WTC11 (cell line): ENCODE results near the gene MYO16.

Experiments used
- FOXK1 ChIP-seq: sonication (generic); formaldehyde crosslinking; IDR thresholded peaks from 2 replicates; pipeline ENCODE4 v1.8.0; 2022; ENCODE audit warnings: mild to moderate bottlenecking, moderate library complexity, missing genetic modification reagents
- NFE2L1 ChIP-seq: sonication (generic); formaldehyde crosslinking; IDR thresholded peaks from 2 replicates; pipeline ENCODE4 v1.8.1; 2023; ENCODE audit warnings: missing genetic modification reagents
- SMAD4 ChIP-seq: sonication (generic); formaldehyde crosslinking; IDR thresholded peaks from 2 replicates; pipeline ENCODE4 v1.8.0; 2022; ENCODE audit warnings: mild to moderate bottlenecking, missing genetic modification reagents
- TCF7 ChIP-seq: sonication (generic); formaldehyde crosslinking; IDR thresholded peaks from 2 replicates; pipeline ENCODE4 v1.8.0; 2022; ENCODE audit warnings: mild to moderate bottlenecking, low read depth, missing genetic modification reagents, moderate library complexity
- TEAD4 ChIP-seq: sonication (generic); formaldehyde crosslinking; IDR thresholded peaks from 2 replicates; pipeline ENCODE4 v1.8.0; 2022; ENCODE audit warnings: mild to moderate bottlenecking, missing genetic modification reagents
- ZNF138 ChIP-seq: sonication (generic); formaldehyde crosslinking; conservative IDR thresholded peaks from 2 replicates; pipeline ENCODE4 v1.8.1; 2022; ENCODE audit warnings: mild to moderate bottlenecking, moderate library complexity, missing genetic modification reagents
- TF ChIP-seq, protein P1 (sequence below): fragments of 250-450 bp; sonication (Bioruptor Pico); IDR thresholded peaks from 2 replicates; pipeline ENCODE4 v1.9.0; 2021; ENCODE audit warnings: mild to moderate bottlenecking, borderline replicate concordance
- TF ChIP-seq, protein P2 (sequence below): fragments of 200-600 bp; IDR thresholded peaks from 2 replicates; pipeline ENCODE4 v1.8.0; 2022; ENCODE audit warnings: antibody characterized with exemption
- TF ChIP-seq, protein P3 (sequence below): sonication (generic); formaldehyde crosslinking; IDR thresholded peaks from 2 replicates; pipeline ENCODE4 v1.8.1; 2023; ENCODE audit warnings: mild to moderate bottlenecking, missing genetic modification reagents, moderate library complexity
- TF ChIP-seq, protein P4 (sequence below): fragments of 250-450 bp; sonication (Bioruptor Pico); IDR thresholded peaks from 2 replicates; pipeline ENCODE4 v1.9.0; 2021; ENCODE audit warnings: mild to moderate bottlenecking

DNA sequence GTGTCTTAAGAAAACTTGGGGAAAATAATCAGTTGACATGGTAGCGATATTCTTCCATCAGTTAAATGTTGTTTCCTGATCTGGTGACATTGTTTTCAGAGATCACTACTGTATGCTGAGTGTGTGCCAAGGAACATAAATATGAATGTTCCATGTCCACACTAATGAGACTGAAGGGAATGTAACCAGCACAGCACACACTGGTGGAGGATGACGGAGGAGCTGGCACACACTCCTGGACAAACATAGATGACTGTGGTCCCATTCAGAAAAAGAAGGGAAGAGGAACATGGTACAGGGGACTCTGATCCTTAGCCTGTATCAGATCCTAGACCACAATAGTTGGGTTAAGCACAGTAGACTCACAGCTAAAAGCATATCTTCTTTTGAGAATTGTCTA lies 574.8 kb downstream of the MYO16 start:
- TF ChIP-seq TCF7, result no peak
- TF ChIP-seq, protein P1, sequence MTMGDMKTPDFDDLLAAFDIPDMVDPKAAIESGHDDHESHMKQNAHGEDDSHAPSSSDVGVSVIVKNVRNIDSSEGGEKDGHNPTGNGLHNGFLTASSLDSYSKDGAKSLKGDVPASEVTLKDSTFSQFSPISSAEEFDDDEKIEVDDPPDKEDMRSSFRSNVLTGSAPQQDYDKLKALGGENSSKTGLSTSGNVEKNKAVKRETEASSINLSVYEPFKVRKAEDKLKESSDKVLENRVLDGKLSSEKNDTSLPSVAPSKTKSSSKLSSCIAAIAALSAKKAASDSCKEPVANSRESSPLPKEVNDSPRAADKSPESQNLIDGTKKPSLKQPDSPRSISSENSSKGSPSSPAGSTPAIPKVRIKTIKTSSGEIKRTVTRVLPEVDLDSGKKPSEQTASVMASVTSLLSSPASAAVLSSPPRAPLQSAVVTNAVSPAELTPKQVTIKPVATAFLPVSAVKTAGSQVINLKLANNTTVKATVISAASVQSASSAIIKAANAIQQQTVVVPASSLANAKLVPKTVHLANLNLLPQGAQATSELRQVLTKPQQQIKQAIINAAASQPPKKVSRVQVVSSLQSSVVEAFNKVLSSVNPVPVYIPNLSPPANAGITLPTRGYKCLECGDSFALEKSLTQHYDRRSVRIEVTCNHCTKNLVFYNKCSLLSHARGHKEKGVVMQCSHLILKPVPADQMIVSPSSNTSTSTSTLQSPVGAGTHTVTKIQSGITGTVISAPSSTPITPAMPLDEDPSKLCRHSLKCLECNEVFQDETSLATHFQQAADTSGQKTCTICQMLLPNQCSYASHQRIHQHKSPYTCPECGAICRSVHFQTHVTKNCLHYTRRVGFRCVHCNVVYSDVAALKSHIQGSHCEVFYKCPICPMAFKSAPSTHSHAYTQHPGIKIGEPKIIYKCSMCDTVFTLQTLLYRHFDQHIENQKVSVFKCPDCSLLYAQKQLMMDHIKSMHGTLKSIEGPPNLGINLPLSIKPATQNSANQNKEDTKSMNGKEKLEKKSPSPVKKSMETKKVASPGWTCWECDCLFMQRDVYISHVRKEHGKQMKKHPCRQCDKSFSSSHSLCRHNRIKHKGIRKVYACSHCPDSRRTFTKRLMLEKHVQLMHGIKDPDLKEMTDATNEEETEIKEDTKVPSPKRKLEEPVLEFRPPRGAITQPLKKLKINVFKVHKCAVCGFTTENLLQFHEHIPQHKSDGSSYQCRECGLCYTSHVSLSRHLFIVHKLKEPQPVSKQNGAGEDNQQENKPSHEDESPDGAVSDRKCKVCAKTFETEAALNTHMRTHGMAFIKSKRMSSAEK, result no peak
- TF ChIP-seq, protein P2, sequence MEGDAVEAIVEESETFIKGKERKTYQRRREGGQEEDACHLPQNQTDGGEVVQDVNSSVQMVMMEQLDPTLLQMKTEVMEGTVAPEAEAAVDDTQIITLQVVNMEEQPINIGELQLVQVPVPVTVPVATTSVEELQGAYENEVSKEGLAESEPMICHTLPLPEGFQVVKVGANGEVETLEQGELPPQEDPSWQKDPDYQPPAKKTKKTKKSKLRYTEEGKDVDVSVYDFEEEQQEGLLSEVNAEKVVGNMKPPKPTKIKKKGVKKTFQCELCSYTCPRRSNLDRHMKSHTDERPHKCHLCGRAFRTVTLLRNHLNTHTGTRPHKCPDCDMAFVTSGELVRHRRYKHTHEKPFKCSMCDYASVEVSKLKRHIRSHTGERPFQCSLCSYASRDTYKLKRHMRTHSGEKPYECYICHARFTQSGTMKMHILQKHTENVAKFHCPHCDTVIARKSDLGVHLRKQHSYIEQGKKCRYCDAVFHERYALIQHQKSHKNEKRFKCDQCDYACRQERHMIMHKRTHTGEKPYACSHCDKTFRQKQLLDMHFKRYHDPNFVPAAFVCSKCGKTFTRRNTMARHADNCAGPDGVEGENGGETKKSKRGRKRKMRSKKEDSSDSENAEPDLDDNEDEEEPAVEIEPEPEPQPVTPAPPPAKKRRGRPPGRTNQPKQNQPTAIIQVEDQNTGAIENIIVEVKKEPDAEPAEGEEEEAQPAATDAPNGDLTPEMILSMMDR, result no peak
- no peak for TF ChIP-seq FOXK1 (CRISPR knock-in tag)
- TF ChIP-seq SMAD4, result no peak
- TF ChIP-seq, protein P3, sequence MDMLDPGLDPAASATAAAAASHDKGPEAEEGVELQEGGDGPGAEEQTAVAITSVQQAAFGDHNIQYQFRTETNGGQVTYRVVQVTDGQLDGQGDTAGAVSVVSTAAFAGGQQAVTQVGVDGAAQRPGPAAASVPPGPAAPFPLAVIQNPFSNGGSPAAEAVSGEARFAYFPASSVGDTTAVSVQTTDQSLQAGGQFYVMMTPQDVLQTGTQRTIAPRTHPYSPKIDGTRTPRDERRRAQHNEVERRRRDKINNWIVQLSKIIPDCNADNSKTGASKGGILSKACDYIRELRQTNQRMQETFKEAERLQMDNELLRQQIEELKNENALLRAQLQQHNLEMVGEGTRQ, result no peak
- no peak for TF ChIP-seq TEAD4 (CRISPR knock-in tag)
- TF ChIP-seq, protein P4, sequence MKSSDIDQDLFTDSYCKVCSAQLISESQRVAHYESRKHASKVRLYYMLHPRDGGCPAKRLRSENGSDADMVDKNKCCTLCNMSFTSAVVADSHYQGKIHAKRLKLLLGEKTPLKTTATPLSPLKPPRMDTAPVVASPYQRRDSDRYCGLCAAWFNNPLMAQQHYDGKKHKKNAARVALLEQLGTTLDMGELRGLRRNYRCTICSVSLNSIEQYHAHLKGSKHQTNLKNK, result no peak
- no peak for TF ChIP-seq NFE2L1
- no peak for TF ChIP-seq ZNF138
